Activated T-helper 1 cell treated with anti-CD3 and anti-CD28 coated beads, Interleukin-2, amount 50 U/mL, for 16 hours (primary cell): ENCODE measurements around the gene KLHL11.
"Not testable (repeated sequence)": the region's sequence is repeated elsewhere in the genome, so short reads cannot be mapped to it uniquely, and the experiment has no call there.

Experiments
- DNase-seq, 2 donors: peaks; one replicate each; pipeline ENCODE4 v3.0.0-alpha.2; 2020; ENCODE audit warnings: low read depth in 1 of 2, low spot score in 1 of 2

KLHL11 gene

DNA sequence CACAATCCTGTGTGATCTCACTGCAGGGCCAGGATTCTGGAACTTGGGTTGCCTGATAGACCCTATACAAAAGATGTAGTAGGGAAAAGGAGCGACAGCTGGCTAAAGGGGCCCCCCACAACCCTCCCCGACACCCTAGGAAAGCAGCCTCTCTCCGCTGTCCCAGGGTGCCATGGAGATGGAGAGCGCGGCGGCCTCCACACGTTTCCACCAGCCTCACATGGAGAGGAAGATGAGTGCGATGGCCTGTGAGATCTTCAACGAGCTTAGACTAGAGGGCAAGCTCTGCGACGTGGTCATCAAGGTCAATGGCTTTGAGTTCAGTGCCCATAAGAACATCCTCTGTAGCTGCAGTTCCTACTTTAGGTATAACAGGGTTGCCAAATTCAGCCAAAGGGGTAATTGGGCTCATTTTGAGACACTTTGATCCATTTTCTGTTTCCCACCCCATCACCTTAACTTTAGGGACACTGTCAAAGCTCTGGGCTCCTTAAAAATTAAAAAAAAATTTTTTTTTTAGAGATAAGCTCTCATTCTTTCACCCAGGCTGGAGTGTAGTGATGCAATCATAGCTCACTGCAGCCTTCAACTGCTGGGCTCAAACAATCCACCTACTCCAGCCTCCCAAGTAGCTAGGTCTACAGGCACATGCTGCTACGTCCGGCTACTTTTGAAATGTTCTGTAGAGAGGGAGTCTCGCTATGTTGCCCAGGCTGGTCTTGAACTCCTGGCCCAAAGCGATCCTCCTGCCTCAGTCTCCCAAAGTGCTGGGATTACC lies 27.3 kb downstream of the KLHL11 start, which contains the start of gene KLHL10:
Gene KLHL10, plus strand, starts transcription at position 65 of the 778 bp plus-strand sequence. Its CDS starts 108 bp downstream, at position 173.
- no peak for DNase-seq

GRCh38 chr17:41836550-41837196 lies 28.6 kb downstream of the KLHL11 start:
- DNase-seq = no peak

- peak in 1 of 2 donors; percentile 37 for DNase-seq
These were observed 29.2 kb downstream of the KLHL11 start, which contains the start of gene NT5C3B for GRCh38 chr17:41835800-41836549. TSS of gene NT5C3B (minus strand) at chr17:41836232. CDS start at chr17:41836193, 39 bp downstream.

DNA sequence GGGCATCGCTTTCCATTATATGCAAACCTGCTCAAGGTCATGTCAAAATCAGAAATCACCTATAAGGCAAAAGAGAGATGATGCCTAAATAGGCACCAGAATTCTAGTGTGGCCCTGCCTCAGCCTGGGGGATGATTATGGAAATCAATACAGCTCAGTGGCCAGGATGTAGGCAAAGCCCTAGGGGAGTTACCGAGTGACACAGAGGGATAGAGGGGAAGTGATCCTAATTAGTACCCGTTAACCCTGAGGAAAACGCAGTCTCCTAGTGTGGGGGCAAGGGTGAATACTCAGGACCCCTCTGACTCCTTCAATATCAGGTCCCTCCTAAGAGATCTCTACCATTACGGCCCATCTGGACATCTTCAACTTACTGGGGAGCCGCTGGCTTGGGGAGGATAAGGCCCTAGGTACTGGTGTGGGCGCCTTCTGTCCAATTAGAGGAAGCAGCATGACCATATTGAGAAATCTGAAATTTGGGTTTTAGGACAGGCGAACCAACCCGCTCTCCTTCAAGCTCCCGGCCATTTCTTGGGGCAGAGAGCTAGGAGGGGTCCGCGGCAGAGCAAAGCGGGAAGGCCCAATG lies 29.9 kb downstream of the KLHL11 start:
- DNase-seq = no peak

GRCh38 chr17:41829961-41830360 lies 35.3 kb downstream of the KLHL11 start:
- DNase-seq = not testable (repeated sequence)

GRCh38 chr17:41825175-41825845 lies 39.9 kb downstream of the KLHL11 start:
- DNase-seq = no peak

DNA sequence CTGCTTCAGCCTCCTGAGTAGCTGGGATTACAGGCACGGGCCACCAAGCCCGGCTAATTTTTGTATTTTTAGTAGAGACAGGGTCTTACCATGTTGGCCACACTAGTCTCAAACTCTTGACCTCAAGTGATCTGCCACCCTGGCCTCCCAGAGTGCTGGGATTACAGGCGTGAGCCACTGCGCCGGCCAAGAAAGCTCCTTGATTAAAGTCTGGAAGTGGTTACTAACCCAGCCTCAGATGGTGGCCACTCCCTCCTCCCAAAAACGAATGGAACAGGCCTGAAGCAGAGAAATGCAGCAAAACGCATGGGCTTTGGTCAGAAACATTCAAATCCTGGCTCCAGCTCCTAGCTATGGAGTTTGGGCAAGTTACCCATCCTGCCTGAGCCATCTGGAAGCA lies 41.1 kb downstream of the KLHL11 start:
- no peak for DNase-seq

DNA sequence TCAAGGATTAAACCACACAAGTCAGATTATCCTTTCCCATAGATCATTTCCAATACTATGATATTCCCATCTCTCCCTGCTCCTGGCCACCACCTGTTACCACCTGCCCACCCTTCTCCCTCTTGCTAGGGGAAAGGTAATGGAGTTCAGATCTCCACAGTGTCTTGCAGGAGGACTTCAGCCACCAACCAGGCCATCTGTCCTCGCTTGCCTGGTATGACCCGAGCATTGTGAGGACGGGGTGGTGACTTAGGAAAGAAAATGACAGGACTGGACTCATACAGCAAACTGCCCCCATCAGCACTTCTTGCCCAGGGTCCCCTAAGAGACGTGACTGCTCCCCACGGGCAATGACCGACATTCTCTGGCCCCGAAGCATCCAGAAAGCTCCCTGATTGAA lies 41.6 kb downstream of the KLHL11 start:
- DNase-seq = no peak

DNA sequence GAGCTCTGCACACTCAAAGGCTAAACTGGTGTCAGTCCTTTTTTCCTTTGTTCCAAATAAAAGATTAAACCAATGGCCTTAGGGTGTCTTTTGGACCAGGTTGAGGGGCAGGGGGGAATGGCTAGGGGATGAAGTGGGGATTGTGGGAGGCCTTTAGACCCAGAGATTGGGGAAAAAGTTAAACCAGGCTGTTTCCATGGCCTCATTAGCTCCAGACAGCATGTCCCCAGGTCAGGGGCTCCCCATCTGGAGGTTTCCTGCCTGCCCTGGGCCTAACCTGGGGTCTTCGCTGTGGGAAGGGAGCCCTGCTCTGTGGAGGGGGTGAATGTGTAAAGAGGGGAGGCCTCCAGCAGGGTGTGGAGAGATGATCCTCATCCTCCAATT lies 42.1 kb downstream of the KLHL11 start:
- DNase-seq = no peak

DNA sequence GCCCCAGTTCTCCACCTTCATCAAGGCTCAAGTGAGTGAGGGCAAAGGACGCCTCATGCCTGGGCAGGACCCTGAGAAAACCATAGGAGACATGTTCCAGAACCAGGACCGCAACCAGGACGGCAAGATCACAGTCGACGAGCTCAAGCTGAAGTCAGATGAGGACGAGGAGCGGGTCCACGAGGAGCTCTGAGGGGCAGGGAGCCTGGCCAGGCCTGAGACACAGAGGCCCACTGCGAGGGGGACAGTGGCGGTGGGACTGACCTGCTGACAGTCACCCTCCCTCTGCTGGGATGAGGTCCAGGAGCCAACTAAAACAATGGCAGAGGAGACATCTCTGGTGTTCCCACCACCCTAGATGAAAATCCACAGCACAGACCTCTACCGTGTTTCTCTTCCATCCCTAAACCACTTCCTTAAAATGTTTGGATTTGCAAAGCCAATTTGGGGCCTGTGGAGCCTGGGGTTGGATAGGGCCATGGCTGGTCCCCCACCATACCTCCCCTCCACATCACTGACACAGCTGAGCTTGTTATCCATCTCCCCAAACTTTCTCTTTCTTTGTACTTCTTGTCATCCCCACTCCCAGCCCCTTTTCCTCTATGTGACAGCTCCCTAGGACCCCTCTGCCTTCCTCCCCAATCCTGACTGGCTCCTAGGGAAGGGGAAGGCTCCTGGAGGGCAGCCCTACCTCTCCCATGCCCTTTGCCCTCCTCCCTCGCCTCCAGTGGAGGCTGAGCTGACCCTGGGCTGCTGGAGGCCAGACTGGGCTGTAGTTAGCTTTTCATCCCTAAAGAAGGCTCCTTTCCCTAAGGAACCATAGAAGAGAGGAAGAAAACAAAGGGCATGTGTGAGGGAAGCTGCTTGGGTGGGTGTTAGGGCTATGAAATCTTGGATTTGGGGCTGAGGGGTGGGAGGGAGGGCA lies 42.7 kb downstream of the KLHL11 start:
- DNase-seq = no peak

- DNase-seq = no peak
These were observed 43.4 kb downstream of the KLHL11 start for GRCh38 chr17:41821776-41822175.

GRCh38 chr17:41818024-41818423 lies 47.2 kb downstream of the KLHL11 start:
- DNase-seq = no peak

DNA sequence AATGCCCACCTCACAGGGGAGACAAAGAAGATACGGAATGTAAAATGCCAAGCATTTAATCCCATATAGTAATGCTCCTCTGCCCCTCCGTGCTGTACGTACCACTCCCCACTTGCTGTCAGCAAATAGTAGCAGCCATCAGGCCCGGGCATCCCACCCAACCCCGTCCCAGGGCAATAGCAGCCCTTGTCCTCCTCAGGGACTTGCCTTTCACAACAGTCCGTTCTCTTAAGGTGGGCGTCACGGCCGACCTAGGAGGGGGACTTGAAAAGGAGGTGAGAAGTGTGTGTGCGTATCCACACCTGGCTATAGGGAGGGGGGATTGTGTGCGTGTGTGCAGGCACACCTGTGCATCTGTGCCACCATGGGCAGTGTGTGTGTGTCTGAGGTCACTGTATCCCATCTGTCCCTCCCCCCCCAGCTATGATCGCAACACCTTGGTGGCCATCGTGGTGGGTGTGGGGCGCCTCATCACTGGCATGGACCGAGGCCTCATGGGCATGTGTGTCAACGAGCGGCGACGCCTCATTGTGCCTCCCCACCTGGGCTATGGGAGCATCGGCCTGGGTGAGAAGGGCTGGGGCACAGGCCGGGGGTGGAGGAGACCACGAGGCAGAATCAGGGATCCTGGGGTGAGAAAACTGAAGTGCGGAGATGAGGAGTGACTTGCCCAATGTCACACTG lies 48.4 kb downstream of the KLHL11 start:
- no peak for DNase-seq

DNA sequence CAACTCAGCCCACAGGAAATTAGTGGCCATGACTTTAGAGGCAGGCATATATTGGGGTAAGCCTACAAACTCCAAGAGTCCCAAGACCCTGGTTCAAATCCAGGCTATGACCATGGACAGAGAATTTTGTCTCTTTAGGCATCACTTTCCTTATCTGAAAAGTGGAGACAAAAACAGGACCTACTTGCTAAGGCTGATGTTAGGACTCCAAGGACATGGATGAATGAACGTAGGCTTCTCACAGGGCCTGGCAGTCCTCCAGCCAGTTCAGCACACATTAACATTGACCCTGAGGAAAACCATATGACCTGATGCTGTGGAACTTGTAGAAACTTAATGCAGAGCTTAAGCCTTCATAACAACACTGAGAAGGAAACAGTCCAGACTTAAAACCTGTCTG lies 51.0 kb downstream of the KLHL11 start:
- DNase-seq = no peak

DNA sequence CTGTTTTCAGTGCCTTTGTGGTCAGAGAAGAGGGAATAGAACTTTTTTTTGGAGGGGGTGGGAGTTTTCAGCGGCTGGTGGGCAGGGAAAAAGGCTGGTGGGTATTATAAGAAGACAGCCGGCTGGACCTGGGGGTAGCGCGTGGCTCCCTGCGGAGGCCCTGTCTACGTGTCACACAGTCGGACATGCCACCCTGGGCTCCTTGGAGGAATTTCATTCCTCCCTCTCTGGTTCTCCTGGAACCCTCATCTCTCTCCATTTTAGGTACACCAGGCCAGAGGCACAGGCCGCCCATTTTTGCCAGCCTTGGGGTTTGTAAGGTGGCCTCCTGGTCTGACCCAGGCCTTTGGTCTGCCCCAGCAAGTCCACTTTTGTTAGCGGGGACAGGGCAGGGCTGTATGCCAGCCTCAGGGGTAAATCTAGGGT lies 51.5 kb downstream of the KLHL11 start:
- DNase-seq = no peak

DNA sequence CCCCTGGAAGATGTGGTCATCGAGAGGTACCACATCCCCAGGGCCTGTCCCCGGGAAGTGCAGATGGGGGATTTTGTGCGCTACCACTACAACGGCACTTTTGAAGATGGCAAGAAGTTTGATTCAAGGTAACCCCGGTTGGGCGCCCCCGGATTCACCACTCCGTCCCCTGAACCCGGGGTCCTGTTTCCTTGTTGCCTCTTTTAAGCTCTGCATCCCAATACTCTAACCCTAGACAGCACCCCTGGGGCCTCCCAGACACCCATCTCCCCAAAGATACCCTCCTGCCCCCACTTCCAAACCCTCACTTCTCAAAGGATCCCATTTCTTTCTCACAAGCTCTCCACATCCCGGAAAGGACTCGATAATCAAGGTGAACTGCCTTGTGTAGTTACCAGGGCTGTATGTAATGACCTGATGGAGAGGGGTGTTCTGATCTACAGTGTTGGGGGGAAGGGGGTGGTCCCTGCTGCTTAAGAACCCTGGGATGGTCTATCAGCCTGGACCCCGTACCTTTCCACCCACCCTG lies 52.0 kb downstream of the KLHL11 start:
- no peak for DNase-seq

DNA sequence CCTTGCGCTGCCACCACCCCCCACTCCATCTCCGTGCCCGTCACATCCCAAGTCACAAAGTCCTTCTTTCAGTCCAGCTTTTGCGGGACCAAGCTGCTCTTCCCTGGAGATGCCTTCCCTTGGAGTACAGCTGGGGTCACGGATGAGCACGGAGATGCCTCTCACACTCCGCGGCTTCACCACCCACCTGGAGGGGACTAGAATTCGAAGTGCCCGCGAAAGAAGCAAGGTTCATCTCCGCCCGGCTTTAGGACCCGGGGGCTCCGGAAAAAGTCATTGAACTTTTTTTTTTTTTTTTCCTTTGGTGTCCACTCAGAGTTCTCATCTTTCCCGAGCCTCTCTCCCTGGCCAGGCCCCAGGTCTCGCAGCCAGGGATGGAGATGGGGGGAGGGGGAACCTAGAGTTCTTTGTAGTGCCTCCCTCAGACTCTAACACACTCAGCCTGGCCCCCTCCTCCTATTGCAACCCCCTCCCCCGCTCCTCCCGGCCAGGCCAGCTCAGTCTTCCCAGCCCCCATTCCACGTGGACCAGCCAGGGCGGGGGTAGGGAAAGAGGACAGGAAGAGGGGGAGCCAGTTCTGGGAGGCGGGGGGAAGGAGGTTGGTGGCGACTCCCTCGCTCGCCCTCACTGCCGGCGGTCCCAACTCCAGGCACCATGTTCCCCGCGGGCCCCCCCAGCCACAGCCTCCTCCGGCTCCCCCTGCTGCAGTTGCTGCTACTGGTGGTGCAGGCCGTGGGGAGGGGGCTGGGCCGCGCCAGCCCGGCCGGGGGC lies 52.7 kb downstream of the KLHL11 start, which contains the start of gene FKBP10:
Gene FKBP10, plus strand, starts transcription at position 624 of the 771 bp plus-strand sequence. Its CDS starts 31 bp downstream, at position 655.
- peak in 1 of 2 donors; percentile 17 for DNase-seq
